Astrocyte (in vitro differentiated cells and primary cell): ENCODE data around the gene CHMP1B. TPM values are rescaled to one million over a fixed set of nuclear protein-coding genes. Genes with fewer than 3 reads are reported as not detected.

Experiments used
- DNase-seq: peaks from one replicate; pipeline ENCODE4 v3.0.0-alpha.2; 2010; ENCODE audit warnings: low read depth
- FAIRE-seq: peaks from 2 replicates; lab custom pipeline; 2011; peaks lifted over from hg19 to GRCh38; lab: Jason Lieb, UNC
- H2AFZ ChIP-seq: 2 replicates; pipeline ENCODE4 v1.6.0; 2012; ENCODE audit warnings: low read depth, low read length, inconsistent platforms
- H3K27ac ChIP-seq: 2 replicates; pipeline ENCODE4 v1.5.1; 2011; ENCODE audit warnings: low read depth, low read length, inconsistent platforms
- H3K27me3 ChIP-seq: 2 replicates; pipeline ENCODE4 v1.6.0; 2011; ENCODE audit warnings: low read length, inconsistent platforms; ENCODE audit not compliant: insufficient read depth
- H3K36me3 ChIP-seq: 2 replicates; pipeline ENCODE4 v1.5.1; 2011; ENCODE audit warnings: low read length, inconsistent platforms; ENCODE audit not compliant: insufficient read depth
- H3K4me1 ChIP-seq: 2 replicates; pipeline ENCODE4 v1.5.1; 2011; ENCODE audit warnings: low read length, inconsistent platforms; ENCODE audit not compliant: insufficient read depth
- H3K4me2 ChIP-seq: 2 replicates; pipeline ENCODE4 v1.6.0; 2012; ENCODE audit warnings: low read length, inconsistent platforms
- H3K4me3 ChIP-seq: 2 replicates; pipeline ENCODE4 v1.5.1; 2011; ENCODE audit warnings: low read depth, mild to moderate bottlenecking, low read length, inconsistent platforms; ENCODE audit not compliant: insufficient read depth
- H3K79me2 ChIP-seq: 2 replicates; pipeline ENCODE4 v1.6.0; 2012; ENCODE audit warnings: mild to moderate bottlenecking, low read length, inconsistent platforms; ENCODE audit not compliant: insufficient read depth
- H3K9ac ChIP-seq: 2 replicates; pipeline ENCODE4 v1.6.0; 2012; ENCODE audit warnings: mild to moderate bottlenecking, low read length, inconsistent platforms
- H3K9me3 ChIP-seq: 2 replicates; pipeline ENCODE4 v1.5.1; 2012; ENCODE audit warnings: low read depth, mild to moderate bottlenecking, low read length, inconsistent platforms; ENCODE audit not compliant: insufficient read depth
- H4K20me1 ChIP-seq: 2 replicates; pipeline ENCODE4 v1.6.0; 2012; ENCODE audit warnings: low read length, inconsistent platforms; ENCODE audit not compliant: insufficient read depth
- H3K27ac Mint-ChIP-seq: one replicate; pipeline ENCODE4 v1.8.0; 2021; ENCODE audit warnings: mild to moderate bottlenecking, mixed read lengths; ENCODE audit not compliant: unreplicated experiment
- H3K27me3 Mint-ChIP-seq: one replicate; pipeline ENCODE4 v1.8.0; 2021; ENCODE audit warnings: low read depth, mixed read lengths; ENCODE audit not compliant: unreplicated experiment
- H3K36me3 Mint-ChIP-seq: one replicate; pipeline ENCODE4 v1.8.0; 2021; ENCODE audit warnings: low read depth, mixed read lengths; ENCODE audit not compliant: unreplicated experiment
- H3K4me1 Mint-ChIP-seq: one replicate; pipeline ENCODE4 v1.8.0; 2021; ENCODE audit warnings: low read depth, mixed read lengths; ENCODE audit not compliant: unreplicated experiment
- H3K4me3 Mint-ChIP-seq: one replicate; pipeline ENCODE4 v1.8.0; 2021; ENCODE audit warnings: mild to moderate bottlenecking, moderate library complexity, mixed read lengths; ENCODE audit not compliant: unreplicated experiment
- H3K9me3 Mint-ChIP-seq: one replicate; pipeline ENCODE4 v1.8.0; 2021; ENCODE audit warnings: mild to moderate bottlenecking, mixed read lengths; ENCODE audit not compliant: unreplicated experiment
- EZH2 ChIP-seq: IDR thresholded peaks from 2 replicates; pipeline ENCODE4 v1.6.1; 2012; ENCODE audit warnings: mild to moderate bottlenecking, low read length, inconsistent platforms; ENCODE audit not compliant: insufficient read depth
- total RNA-seq: library from RNA; stranded (reverse); gene quantifications from 2 replicates; pipeline ENCODE4 v1.2.1, GENCODE V29; 2021
- TF ChIP-seq, protein P1 (sequence below): IDR thresholded peaks from 2 replicates; pipeline ENCODE4 v1.5.1; 2011; ENCODE audit warnings: low read depth, mild to moderate bottlenecking, inconsistent platforms, low read length, moderate library complexity; ENCODE audit not compliant: insufficient read depth

The CHMP1B gene
- total RNA-seq, 1 donor from 2014 or later: 49.7 TPM

GRCh38 chr18:11818486-11819203 lies 32.6 kb upstream of the CHMP1B start:
- H3K27me3 ChIP-seq: no peaks in the 10 kb centered on the region
- H3K9me3 ChIP-seq: no peaks in the 10 kb centered on the region
- H3K27ac Mint-ChIP-seq: no peak overlapping the region
- no peaks in the 10 kb centered on the region for H3K36me3 ChIP-seq
- no peak overlapping the region for H3K27ac ChIP-seq
- no peak overlapping the region for H3K4me2 ChIP-seq
- no peak for TF ChIP-seq EZH2
- TF ChIP-seq, protein P1, sequence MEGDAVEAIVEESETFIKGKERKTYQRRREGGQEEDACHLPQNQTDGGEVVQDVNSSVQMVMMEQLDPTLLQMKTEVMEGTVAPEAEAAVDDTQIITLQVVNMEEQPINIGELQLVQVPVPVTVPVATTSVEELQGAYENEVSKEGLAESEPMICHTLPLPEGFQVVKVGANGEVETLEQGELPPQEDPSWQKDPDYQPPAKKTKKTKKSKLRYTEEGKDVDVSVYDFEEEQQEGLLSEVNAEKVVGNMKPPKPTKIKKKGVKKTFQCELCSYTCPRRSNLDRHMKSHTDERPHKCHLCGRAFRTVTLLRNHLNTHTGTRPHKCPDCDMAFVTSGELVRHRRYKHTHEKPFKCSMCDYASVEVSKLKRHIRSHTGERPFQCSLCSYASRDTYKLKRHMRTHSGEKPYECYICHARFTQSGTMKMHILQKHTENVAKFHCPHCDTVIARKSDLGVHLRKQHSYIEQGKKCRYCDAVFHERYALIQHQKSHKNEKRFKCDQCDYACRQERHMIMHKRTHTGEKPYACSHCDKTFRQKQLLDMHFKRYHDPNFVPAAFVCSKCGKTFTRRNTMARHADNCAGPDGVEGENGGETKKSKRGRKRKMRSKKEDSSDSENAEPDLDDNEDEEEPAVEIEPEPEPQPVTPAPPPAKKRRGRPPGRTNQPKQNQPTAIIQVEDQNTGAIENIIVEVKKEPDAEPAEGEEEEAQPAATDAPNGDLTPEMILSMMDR: no peak
- no peak overlapping the region for H3K4me3 Mint-ChIP-seq
- no peaks in the 10 kb centered on the region for H3K4me1 ChIP-seq
- no peaks in the 10 kb centered on the region for H4K20me1 ChIP-seq
- H3K4me1 Mint-ChIP-seq: peaks cover 3% of the 10 kb centered on the region
- H3K9ac ChIP-seq: no peak overlapping the region
- DNase-seq: no peak
- H2AFZ ChIP-seq: no peak overlapping the region
- no peak overlapping the region for H3K4me3 ChIP-seq
- peaks cover 2% of the 10 kb centered on the region for H3K36me3 Mint-ChIP-seq
- no peaks in the 10 kb centered on the region for H3K79me2 ChIP-seq
- FAIRE-seq: no peak
- peaks cover 2% of the 10 kb centered on the region for H3K9me3 Mint-ChIP-seq
- H3K27me3 Mint-ChIP-seq: no peaks in the 10 kb centered on the region

DNA sequence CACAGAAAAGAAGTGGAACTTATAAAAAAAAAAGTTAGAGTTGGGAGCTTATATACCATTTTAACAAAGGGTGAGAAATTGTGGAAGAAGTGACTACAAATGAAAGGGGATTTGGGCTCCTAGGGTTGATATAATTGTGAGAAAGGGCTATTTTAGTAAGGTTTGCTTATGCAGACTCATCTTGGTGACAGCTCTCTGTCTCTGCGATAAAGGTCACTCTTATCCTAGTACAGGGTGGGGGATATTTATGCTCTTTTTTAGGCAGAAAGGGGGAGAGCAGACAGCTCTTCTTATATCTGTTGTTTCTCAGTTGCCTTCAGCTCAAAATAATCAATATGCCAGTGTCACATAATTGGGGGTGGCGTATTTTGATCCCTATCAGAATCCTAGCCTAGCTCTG lies 31.3 kb upstream of the CHMP1B start:
- Mint-ChIP-seq H3K9me3 (peaks cover 2% of the 10 kb centered on the region), H3K27me3 (no peaks in the 10 kb centered on the region), H3K36me3 (peaks cover 2% of the 10 kb centered on the region), H3K4me3 (no peak overlapping the region), H3K4me1 (peaks cover 3% of the 10 kb centered on the region), H3K27ac (no peak overlapping the region)
- no peak for TF ChIP-seq EZH2
- TF ChIP-seq, protein P1: no peak
- FAIRE-seq: no peak
- H3K27me3 ChIP-seq: no peaks in the 10 kb centered on the region
- H3K9ac ChIP-seq: no peak overlapping the region
- H3K4me1 ChIP-seq: no peaks in the 10 kb centered on the region
- H3K36me3 ChIP-seq: no peaks in the 10 kb centered on the region
- DNase-seq: no peak
- no peak overlapping the region for H2AFZ ChIP-seq
- no peak overlapping the region for H3K4me3 ChIP-seq
- no peak overlapping the region for H3K4me2 ChIP-seq
- H3K9me3 ChIP-seq: no peaks in the 10 kb centered on the region
- no peaks in the 10 kb centered on the region for H3K79me2 ChIP-seq
- no peaks in the 10 kb centered on the region for H4K20me1 ChIP-seq
- no peak overlapping the region for H3K27ac ChIP-seq

DNA sequence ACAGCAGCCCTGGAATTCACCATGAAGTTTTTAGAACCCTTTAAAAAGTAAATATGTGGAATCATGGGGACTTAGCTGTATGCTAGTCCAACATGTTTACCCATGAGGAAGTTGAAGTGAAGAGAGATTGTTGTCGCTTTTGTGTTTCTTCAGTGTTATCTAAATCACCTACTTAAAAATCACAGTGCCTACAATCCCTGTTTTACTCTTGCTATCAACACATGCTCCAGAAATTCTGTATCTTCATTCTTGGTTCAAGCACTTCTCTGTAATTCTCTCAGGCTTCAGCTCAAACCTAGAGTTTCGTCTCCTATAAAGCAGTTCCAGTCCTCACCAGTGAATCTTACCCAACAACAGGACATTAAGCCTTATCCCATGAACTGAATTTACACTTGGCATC lies 30.5 kb upstream of the CHMP1B start:
- no peak overlapping the region for H2AFZ ChIP-seq
- Mint-ChIP-seq H3K27me3 (no peaks in the 10 kb centered on the region), H3K36me3 (peaks cover 2% of the 10 kb centered on the region), H3K9me3 (peaks cover 2% of the 10 kb centered on the region), H3K4me1 (peaks cover 3% of the 10 kb centered on the region), H3K27ac (no peak overlapping the region), H3K4me3 (no peak overlapping the region)
- no peak overlapping the region for H3K4me2 ChIP-seq
- H3K36me3 ChIP-seq: no peaks in the 10 kb centered on the region
- FAIRE-seq (no peak), DNase-seq (no peak)
- H3K9ac ChIP-seq: no peak overlapping the region
- no peak overlapping the region for H3K4me3 ChIP-seq
- TF ChIP-seq, protein P1: no peak
- no peak for TF ChIP-seq EZH2
- no peak overlapping the region for H3K27ac ChIP-seq
- H4K20me1 ChIP-seq: no peaks in the 10 kb centered on the region
- no peaks in the 10 kb centered on the region for H3K79me2 ChIP-seq
- no peaks in the 10 kb centered on the region for H3K4me1 ChIP-seq
- no peaks in the 10 kb centered on the region for H3K9me3 ChIP-seq
- H3K27me3 ChIP-seq: no peaks in the 10 kb centered on the region
